Stomach (tissue), 9 donors: ENCODE measurements around the gene LAMB1. TPM values are rescaled to one million over a fixed set of nuclear protein-coding genes. Genes with fewer than 3 reads are reported as not detected.
"Not testable (repeated sequence)": the region's sequence is repeated elsewhere in the genome, so short reads cannot be mapped to it uniquely, and the experiment has no call there.

Source experiments
- DNase-seq, 2 donors: peaks; one replicate each; pipeline versions ENCODE4 v3.0.0 to v3.0.0-alpha.2; 2013 to 2019
- H3K27ac ChIP-seq, 5 donors: fragments of 200-600 bp in 4 of 5; sonication (generic) in 4 of 5; one replicate each; pipeline ENCODE4 v1.5.1; 2013 to 2019; ENCODE audit warnings: mild to moderate bottlenecking in 1 of 5, moderate library complexity in 1 of 5
- H3K27me3 ChIP-seq, 3 donors: fragments of 200-600 bp; sonication (generic); one replicate each; pipeline ENCODE4 v1.5.1; 2017 to 2019; ENCODE audit warnings: mixed run types in 1 of 3
- H3K36me3 ChIP-seq, 4 donors: fragments of 200-600 bp; sonication (generic); 1 replicate in 3 of 4; 2 replicates in 1 of 4; pipeline ENCODE4 v1.5.1; 2016 to 2019
- H3K4me1 ChIP-seq, 4 donors: fragments of 200-600 bp; sonication (generic); one replicate each; pipeline ENCODE4 v1.5.1; 2016 to 2019
- H3K4me3 ChIP-seq, 4 donors: fragments of 200-600 bp; sonication (generic) in 3 of 4; one replicate each; pipeline ENCODE4 v1.5.1; 2016 to 2019; ENCODE audit warnings: mild to moderate bottlenecking in 1 of 4
- H3K9me3 ChIP-seq, 4 donors: fragments of 200-600 bp; sonication (generic); one replicate each; pipeline ENCODE4 v1.5.1; 2016 to 2019
- EP300 ChIP-seq: sonication (generic); formaldehyde crosslinking; IDR thresholded peaks from one replicate; pipeline ENCODE4 v1.6.1; 2017; ENCODE audit warnings: antibody characterized with exemption
- POLR2A ChIP-seq, 4 donors: fragments of 450-650 bp; IDR thresholded peaks; one replicate each; pipeline ENCODE4 v1.6.1; 2016; ENCODE audit warnings: antibody characterized with exemption in 4 of 4, control low read depth in 2 of 4, mild to moderate bottlenecking in 1 of 4, moderate library complexity in 1 of 4
- POLR2AphosphoS5 ChIP-seq, 3 donors: sonication (generic); formaldehyde crosslinking; IDR thresholded peaks; one replicate each; pipeline ENCODE4 v1.6.1; 2016; ENCODE audit warnings: antibody characterized with exemption in 3 of 3
- WGBS, 5 donors: extraction: QIAGEN DNeasy Blood & Tissue Kit in 3 of 5; methylation state at CpG; one replicate each; pipeline versions ENCODE4 v1.1.5 to v1.1.7; 2013 to 2018; 5-methylcytosine and 5-hydroxymethylcytosine counted together
- intact Hi-C: fragments of 100-400 bp; cut with DNase I; formaldehyde crosslinking; loops from one replicate; pipeline ENCODE4 v1.15.1; 2023; ENCODE audit warnings: low total_unique reads
- polyA plus RNA-seq, 3 donors: library from polyadenylated mRNA; stranded (reverse); fragments of 200-250 nt; gene quantifications; one replicate each; pipeline ENCODE4 v1.2.3, GENCODE V29; 2013
- total RNA-seq, 5 donors: library from RNA; depleted of rRNA; stranded (reverse); fragments of >200 nt; gene quantifications; one replicate each; pipeline versions ENCODE4 v1.1.0 to v1.2.3, GENCODE V29; 2014 to 2016
- TF ChIP-seq, protein P1 (sequence below), 7 experiments: fragments of 450-650 bp in 4 of 7; fragments of 200-600 bp in 3 of 7; sonication (generic) in 3 of 7; IDR thresholded peaks; one replicate each; pipeline ENCODE4 v1.5.1; 2016 to 2019; ENCODE audit warnings: antibody characterized with exemption in 7 of 7, control low read depth in 2 of 7, mild to moderate bottlenecking in 1 of 7
- donor health status: healthy with polysubstance abuse.
- donor health status: Bipolar disorder and iron deficiency.
- donor health status: healthy.

Gene LAMB1
- total and polyA plus RNA-seq, 8 donors: 50.0 to 399 (median 111) TPM

- peak; percentile 95 to 98 for DNase-seq
- Histone ChIP-seq H3K4me3 (peak within 1 kb of the TSS; percentile 49 to 79 (median 66)), H3K4me1 (peaks cover 19 to 53% (median 32%) of the 10 kb centered on the region in 4 donors), H3K27ac (peak within 1 kb of the TSS; percentile 94 to 99 (median 96)), H3K27me3 (no peaks in the 10 kb centered on the region), H3K36me3 (peaks cover 7 to 27% (median 18%) of the 10 kb centered on the region in 4 donors), H3K9me3 (no peaks in the 10 kb centered on the region)
- WGBS, 5 donors: 0 to 1% (median 0%) methylated on average over 30 to 55 of the region's 55 CpGs
- peak; percentile 97 to 99 (median 99) for TF ChIP-seq POLR2AphosphoS5 (IDR thresholded peaks at IDR 0.05)
- TF ChIP-seq, protein P1, sequence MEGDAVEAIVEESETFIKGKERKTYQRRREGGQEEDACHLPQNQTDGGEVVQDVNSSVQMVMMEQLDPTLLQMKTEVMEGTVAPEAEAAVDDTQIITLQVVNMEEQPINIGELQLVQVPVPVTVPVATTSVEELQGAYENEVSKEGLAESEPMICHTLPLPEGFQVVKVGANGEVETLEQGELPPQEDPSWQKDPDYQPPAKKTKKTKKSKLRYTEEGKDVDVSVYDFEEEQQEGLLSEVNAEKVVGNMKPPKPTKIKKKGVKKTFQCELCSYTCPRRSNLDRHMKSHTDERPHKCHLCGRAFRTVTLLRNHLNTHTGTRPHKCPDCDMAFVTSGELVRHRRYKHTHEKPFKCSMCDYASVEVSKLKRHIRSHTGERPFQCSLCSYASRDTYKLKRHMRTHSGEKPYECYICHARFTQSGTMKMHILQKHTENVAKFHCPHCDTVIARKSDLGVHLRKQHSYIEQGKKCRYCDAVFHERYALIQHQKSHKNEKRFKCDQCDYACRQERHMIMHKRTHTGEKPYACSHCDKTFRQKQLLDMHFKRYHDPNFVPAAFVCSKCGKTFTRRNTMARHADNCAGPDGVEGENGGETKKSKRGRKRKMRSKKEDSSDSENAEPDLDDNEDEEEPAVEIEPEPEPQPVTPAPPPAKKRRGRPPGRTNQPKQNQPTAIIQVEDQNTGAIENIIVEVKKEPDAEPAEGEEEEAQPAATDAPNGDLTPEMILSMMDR (IDR thresholded peaks at IDR 0.05): no peak
- peak in 2 of 4 donors; percentile 82 to 93 for TF ChIP-seq POLR2A (IDR thresholded peaks at IDR 0.05)
- intact Hi-C loops: no loop called here
These were observed 111.9 kb downstream of the LAMB1 start, which contains the start of gene DLD for GRCh38 chr7:107890962-107891635. TSS of gene DLD (plus strand) at chr7:107891183. CDS start at chr7:107891251, 68 bp downstream.

GRCh38 chr7:107890493-107890961 lies 112.4 kb downstream of the LAMB1 start:
- intact Hi-C loops: no loop called here
- Histone ChIP-seq H3K9me3 (no peaks in the 10 kb centered on the region), H3K36me3 (peaks cover 6 to 21% (median 12%) of the 10 kb centered on the region in 4 donors), H3K27me3 (no peaks in the 10 kb centered on the region), H3K4me1 (peaks cover 19 to 47% (median 29%) of the 10 kb centered on the region in 4 donors), H3K4me3 (peak overlapping the region; percentile 49 to 79 (median 66)), H3K27ac (peak overlapping the region; percentile 94 to 99 (median 96))
- DNase-seq: no peak
- WGBS, 5 donors: 1 to 3% (median 3%) methylated on average over 7 of the region's 7 CpGs
- TF ChIP-seq POLR2AphosphoS5 (IDR thresholded peaks at IDR 0.05): no peak
- TF ChIP-seq, protein P1 (IDR thresholded peaks at IDR 0.05): no peak
- TF ChIP-seq POLR2A (IDR thresholded peaks at IDR 0.05): no peak
- TF ChIP-seq EP300: no peak

DNA sequence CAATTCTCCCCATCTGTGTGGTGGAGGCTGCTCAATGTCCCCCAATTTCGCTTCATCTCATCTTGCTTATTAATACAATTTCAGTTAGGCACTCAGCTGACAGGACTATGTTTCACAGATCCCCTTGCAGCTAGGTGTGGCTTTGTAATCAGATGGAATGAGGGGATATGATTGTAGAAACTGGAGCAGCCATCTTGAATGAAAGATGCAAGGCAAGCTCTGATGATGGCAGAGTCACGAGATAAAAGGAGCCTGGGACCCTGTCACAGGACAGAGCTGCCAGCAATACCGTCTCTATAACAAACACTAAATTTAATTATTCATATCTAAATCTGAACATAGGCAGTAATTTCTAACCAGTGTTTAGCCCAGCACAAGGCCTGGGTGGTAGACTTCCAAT lies 113.0 kb downstream of the LAMB1 start:
- Histone ChIP-seq H3K36me3 (peaks cover under 1 to 16% (median 7%) of the 10 kb centered on the region in 4 donors), H3K27me3 (no peaks in the 10 kb centered on the region), H3K27ac (peak overlapping the region in 4 of 5 donors; percentile 94 to 99 (median 96)), H3K4me1 (peaks cover 19 to 42% (median 27%) of the 10 kb centered on the region in 4 donors), H3K9me3 (no peaks in the 10 kb centered on the region), H3K4me3 (no peak overlapping the region)
- 50 to 82% (median 72%) methylated on average over 2 to 3 of the region's 3 CpGs for WGBS, 5 donors
- intact Hi-C loops: no loop called here
- TF ChIP-seq EP300 (no peak), POLR2AphosphoS5 (IDR thresholded peaks at IDR 0.05) (no peak), POLR2A (IDR thresholded peaks at IDR 0.05) (no peak)
- TF ChIP-seq, protein P1 (IDR thresholded peaks at IDR 0.05): no peak
- no peak for DNase-seq

DNA sequence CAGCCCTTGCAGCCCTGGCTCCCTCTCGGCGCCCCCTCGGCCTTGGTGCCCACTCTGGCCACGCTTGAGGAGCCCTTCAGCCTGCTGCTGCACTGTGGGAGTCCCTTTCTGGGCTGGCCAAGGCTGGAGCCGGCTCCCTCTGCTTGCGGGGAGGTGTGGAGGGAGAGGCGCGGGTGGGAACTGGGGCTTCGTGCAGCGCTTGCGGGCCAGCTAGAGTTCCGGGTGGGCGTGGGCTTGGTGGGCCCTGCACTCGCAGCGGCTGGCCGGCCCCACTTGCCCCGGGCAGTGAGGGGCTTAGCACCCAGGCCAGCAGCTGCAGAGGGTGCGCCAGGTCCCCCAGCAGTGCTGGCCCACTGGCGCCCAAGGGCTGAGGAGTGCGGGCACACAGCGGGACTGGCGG lies 115.1 kb downstream of the LAMB1 start:
- H3K4me3 ChIP-seq, intact Hi-C loops, H3K27me3 ChIP-seq, H3K27ac ChIP-seq, H3K9me3 ChIP-seq, H3K36me3 ChIP-seq, DNase-seq: not testable (repeated sequence)
- peaks cover 5 to 20% (median 11%) of the 10 kb centered on the region in 4 donors for H3K4me1 ChIP-seq
- WGBS, 5 donors: 89 to 96% (median 94%) methylated on average over 12 to 22 of the region's 22 CpGs
